ENCODE measurements around the gene CTSF.
A peak's percentile ranks its signal among the peaks of the same experiment; 100 is the strongest.
"Not testable (repeated sequence)": the region's sequence is repeated elsewhere in the genome, so short reads cannot be mapped to it uniquely, and the experiment has no call there.

CTSF gene

GRCh38 chr11:66589996-66590675, 21.7 kb upstream of the CTSF start:
- DNase-seq = no peak

DNA sequence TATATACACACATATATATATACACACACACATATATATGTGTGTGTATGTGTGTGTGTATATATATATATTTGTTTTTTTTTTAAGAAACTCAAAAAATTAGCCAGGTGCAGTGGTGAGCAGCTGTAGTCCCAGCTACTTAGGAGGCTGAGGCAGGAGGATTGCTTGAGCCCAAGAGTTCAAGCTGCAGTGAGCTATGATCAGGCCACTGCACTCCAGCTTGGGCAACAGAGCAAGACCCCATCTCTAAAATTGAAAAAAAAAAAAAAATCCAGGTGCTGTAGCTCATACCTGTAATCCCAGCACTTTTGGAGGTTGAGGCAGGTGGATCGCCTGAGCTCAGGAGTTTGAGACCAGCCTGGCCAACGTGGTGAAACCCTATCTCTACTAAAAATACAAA, 20.9 kb upstream of the CTSF start:
- DNase-seq = not testable (repeated sequence)

DNA sequence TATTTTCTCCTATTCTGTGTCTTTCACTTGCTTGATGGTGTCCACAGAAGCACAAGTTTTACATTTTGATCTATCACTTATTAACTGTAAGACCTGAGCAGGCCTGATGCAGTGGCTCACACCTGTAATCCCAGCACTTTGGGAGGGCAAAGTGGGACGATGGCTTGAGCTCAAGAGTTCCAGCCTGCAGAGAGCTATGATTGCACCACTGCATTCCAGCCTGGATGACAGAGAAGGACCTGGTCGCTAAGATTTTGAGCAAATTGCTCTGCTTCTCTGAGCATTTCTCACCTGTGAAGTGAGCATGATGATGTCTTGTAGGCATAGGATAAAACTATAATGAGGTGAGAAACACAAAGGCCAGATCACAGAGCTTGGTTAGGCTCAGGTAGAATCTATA, 17.7 kb upstream of the CTSF start:
- no peak for DNase-seq

GRCh38 chr11:66585447-66585846, 17.0 kb upstream of the CTSF start:
- not testable (repeated sequence) for DNase-seq

DNA sequence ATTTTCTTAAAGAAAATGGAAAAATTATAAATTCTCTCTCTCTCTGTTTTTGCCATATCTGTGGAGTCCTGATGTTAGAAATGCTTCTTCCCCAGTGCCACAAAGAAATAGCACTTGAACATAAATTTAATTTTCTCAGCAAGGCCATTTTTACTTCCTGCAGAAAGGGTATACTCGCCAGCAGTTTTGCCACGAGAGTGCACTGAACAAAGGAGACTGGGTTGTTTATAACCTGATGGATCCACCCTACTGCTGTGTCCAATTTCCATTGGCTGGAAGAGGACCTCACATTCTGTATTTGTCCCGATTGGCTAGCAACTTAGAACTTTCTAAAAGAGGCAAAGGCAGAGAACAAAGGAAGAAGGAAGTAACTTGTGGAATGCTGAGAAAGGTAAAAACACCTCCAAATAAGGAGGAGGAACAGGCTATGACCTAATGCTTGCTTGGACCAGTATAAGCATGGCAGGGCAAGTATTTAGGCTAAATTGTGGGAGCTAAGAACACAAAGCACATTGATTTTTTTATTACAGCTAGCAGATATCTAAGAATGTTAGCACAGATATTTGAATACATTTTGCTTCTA, 14.2 kb upstream of the CTSF start:
- DNase-seq = not testable (repeated sequence)

DNA sequence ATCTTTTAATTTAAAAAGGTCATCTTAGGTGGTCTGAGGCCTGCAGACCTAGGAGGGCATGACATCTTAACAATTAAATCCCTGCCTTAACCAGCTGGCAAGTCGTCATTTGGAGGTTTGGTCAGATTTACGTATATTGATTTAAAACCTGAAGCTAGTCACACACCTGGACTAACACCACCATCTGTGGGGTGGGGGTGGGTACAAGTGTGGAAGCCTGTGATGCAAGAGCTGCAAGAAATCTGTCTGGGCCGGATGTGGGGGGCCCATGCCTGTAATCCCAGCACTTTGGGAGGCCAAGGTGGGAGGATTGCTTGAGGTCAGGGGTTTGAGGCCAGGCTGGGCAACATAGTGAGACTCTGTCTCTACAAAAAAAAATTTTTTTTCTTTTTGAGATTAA, 12.9 kb upstream of the CTSF start:
- no peak for DNase-seq

DNA sequence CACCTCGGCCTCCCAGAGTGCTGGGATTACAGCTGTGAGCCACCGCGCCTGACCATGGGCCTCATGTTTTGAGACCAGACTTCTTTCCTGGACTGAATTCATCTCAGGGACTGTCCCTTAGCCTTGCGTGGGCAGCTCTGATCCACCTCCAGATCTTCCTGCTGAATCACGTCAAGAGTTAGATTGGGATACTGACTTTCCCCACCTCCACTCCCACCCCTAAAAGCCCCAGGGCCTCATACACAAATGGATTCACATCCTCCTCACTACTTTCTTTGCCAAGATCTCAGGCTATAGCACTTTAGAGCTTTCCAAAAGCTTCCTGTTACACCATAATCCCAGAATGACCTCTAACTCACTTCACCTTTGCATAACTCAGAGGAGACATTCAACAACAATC, 12.4 kb upstream of the CTSF start:
- no peak for DNase-seq

- peak; percentile 65 for DNase-seq
These were observed 10.7 kb upstream of the CTSF start for GRCh38 chr11:66579017-66579606.

DNA sequence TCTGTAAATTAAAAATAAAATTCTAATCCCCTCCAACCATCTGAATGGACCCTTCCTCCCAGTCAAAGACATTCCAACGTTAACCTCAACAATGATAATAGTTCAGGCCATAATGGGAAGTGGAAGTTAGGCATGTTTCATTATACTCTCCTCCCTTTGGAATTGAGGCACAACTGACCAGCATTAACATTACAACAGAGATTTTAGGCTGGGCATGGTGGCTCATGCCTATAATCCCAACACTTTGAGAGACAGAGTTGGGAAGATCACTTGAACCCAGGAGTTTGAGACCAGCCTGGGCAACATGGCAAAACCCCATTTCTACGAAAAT, 2.4 kb upstream of the CTSF start:
- DNase-seq = no peak

GRCh38 chr11:66570079-66570849, 1.9 kb upstream of the CTSF start:
- DNase-seq = no peak

DNA sequence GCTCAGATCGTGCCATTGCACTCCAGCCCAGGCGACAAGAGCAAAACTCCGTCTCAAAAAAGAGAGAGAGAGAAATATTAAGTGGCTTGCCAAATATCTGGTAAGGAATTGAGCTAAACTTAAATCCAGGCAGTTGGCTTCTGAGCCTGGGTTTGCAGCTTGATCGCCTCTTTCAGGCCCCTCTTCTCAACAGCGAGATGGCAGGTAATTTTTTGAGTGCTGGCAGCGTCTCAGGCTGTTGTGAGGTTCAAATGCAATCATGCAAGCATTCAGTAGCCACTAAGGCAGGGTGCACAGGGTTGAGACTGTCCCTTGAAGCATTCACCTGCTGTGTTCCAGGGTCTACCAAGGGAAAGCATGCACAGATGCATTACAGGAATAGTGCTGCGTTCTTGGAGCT, 670 bp upstream of the CTSF start:
- DNase-seq = no peak

DNA sequence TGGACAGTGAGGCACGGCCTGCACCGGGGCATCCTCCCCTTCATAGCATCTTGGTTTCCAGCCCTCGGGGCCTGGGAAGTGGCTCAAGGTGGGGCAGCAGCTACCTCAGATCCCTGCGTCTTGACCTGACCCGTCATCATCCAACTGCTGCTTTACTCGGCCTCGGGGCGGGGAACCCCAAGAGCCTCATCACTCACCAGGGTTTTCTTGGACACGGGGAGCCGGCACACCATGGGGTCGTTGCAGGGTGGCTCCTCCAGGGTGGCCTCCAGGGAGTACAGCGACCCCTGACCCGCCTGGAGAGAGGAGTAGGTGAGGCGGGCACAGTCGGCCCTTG, 651 bp downstream of the CTSF start:
- DNase-seq = no peak

DNA sequence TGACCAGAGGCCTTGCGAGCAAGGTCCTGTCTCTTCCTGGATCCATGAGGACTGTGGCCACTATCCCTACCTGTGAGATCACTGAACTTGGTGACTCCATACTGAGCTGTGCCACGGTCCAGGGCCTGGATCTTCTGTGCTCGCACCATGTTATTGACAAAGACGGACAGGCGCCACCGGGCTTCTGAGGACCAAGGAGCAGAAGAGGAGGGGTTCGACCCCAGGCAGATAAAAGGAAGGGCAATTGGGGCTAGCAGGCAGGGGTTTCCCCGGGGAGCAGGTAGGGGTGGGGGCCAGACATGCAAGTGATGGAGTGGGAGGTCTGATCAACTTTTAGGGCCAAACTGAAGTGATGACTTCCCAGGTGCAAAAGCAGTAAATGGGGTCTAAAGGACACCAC, 2.2 kb downstream of the CTSF start:
- no peak for DNase-seq

GRCh38 chr11:66564984-66565383, 3.4 kb downstream of the CTSF start:
- no peak for DNase-seq

GRCh38 chr11:66564538-66564937, 3.9 kb downstream of the CTSF start:
- DNase-seq = no peak

- DNase-seq = no peak
These were observed 4.6 kb downstream of the CTSF start for GRCh38 chr11:66563832-66564231.

DNA sequence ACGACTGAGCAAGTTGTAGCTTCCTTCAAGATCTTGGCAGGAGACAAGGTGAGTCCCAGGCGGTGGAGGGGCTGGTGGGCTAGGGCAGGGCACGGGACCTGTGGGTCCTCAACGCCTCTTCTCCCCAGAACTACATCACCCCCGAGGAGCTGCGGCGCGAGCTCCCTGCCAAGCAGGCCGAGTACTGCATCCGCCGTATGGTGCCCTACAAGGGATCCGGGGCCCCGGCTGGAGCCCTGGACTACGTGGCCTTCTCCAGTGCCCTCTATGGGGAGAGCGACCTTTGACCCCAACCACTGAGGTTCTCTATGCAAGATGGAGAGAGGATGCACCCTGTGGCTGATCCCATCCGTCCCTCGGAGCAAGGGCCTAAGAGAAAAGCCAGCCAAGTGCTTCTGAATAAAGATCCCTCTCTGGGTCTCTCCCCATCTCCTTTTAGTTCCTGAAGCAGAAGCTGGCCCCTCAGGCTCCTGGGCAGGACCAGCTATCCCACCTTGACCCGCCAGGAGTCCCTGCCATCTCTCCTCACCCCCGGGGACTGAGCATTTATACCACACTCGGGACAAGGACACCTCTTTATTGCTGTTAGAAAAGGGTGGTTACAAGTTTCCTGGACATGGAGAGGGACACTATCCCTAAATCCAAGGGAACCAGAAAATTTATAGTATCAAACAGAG, 5.4 kb downstream of the CTSF start:
- DNase-seq = no peak

DNA sequence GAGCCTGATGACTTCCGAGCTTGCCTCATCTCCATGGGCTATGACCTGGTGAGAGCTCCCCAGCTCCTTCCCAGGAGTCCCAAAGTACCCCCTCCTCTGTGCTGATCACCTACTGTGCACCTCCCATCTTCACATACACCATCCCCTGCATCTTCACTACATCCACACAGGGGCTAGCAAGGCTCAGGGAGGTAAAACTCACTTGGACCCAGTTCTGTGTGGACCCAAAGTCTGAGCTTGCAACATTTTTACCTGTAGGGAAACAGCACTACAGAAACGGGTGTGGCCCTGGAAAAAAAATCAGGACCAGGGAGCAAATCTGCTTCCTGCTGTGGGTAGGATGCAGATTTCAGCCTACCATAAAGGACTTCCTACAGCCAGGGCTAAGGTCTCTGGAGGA, 6.1 kb downstream of the CTSF start:
- no peak for DNase-seq

GRCh38 chr11:66561975-66562248, 6.5 kb downstream of the CTSF start:
- no peak for DNase-seq

- no peak for DNase-seq
These were observed 7.0 kb downstream of the CTSF start for GRCh38 chr11:66561178-66561974.

DNA sequence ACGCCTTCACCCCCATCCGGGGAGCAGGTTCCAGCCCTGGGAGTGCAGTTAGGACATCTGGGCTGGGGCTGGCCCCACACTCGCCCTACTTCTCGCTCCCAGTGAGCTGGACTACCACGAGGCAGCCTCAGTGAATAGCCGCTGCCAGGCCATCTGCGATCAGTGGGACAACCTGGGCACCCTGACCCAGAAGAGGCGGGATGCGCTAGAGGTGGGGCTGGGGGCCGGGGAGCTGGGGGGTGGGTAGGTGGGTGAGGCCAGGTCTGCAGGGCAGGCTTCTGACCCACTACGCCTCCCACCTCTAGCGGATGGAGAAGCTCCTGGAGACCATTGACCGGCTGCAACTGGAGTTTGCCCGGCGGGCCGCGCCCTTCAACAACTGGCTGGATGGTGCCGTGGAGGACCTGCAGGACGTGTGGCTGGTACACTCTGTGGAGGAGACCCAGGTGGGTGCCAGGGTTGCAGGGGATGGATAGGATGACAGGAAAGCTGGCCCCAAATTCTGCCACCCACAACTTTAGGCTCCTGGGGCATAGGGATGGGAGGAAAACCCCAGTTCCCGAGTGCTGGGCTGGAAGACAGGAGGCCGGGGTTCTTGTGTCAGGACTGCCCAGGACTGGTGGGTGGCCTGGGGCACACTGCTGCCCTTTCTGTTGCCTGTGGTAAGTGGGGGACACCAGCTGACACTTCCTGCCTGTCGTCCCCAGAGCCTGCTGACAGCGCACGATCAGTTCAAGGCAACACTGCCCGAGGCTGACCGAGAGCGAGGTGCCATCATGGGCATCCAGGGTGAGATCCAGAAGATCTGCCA, 8.3 kb downstream of the CTSF start:
- no peak for DNase-seq
